22Rv1 (cell line): ENCODE measurements around the gene FBXW7.

Source experiments
- ZFX ChIP-seq: fragments of 450-650 bp; IDR thresholded peaks from 2 replicates; pipeline ENCODE4 v1.6.1; 2017; ENCODE audit warnings: antibody characterized with exemption, borderline replicate concordance
- TF ChIP-seq, protein P1 (sequence below): fragments of 450-650 bp; IDR thresholded peaks from 2 replicates; pipeline ENCODE4 v1.5.1; 2017; ENCODE audit warnings: mild to moderate bottlenecking

DNA sequence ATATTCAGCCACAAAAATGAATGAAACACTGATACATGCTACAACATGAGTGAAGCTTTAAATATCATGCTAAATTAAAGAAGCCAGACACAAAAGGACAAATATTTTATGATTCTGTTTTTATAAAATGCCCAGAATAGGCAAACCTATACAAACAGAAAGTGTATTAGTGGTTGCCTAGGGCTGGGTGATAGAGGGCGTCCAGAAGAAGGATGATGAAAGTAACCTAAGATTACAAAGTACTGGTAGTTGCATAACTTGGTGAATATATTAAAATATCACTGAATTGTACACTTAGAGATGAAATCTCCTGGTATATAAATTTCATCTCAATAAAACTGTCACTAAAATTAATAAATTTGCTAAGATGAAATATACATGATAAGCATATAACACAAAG lies 67.5 kb downstream of the FBXW7 start:
- TF ChIP-seq, protein P1, sequence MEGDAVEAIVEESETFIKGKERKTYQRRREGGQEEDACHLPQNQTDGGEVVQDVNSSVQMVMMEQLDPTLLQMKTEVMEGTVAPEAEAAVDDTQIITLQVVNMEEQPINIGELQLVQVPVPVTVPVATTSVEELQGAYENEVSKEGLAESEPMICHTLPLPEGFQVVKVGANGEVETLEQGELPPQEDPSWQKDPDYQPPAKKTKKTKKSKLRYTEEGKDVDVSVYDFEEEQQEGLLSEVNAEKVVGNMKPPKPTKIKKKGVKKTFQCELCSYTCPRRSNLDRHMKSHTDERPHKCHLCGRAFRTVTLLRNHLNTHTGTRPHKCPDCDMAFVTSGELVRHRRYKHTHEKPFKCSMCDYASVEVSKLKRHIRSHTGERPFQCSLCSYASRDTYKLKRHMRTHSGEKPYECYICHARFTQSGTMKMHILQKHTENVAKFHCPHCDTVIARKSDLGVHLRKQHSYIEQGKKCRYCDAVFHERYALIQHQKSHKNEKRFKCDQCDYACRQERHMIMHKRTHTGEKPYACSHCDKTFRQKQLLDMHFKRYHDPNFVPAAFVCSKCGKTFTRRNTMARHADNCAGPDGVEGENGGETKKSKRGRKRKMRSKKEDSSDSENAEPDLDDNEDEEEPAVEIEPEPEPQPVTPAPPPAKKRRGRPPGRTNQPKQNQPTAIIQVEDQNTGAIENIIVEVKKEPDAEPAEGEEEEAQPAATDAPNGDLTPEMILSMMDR: no peak
- TF ChIP-seq ZFX: no peak
